ENCODE results near the gene NDUFB4.
"Not testable (repeated sequence)": the region's sequence is repeated elsewhere in the genome, so short reads cannot be mapped to it uniquely, and the experiment has no call there.

The NDUFB4 gene

GRCh38 chr3:120623727-120624093 lies 27.6 kb downstream of the NDUFB4 start:
- Mint-ChIP-seq H3K27ac (no peak overlapping the region), H3K4me3 (no peak overlapping the region), H3K9me3 (peaks cover 22% of the 10 kb centered on the region), H3K36me3 (ENCODE audit: low read depth) (peaks cover 4% of the 10 kb centered on the region), H3K4me1 (no peaks in the 10 kb centered on the region), H3K27me3 (ENCODE audit: low read depth, poor library complexity) (peaks cover under 1% of the 10 kb centered on the region)
- no peak for DNase-seq
- TF ChIP-seq, protein P1, sequence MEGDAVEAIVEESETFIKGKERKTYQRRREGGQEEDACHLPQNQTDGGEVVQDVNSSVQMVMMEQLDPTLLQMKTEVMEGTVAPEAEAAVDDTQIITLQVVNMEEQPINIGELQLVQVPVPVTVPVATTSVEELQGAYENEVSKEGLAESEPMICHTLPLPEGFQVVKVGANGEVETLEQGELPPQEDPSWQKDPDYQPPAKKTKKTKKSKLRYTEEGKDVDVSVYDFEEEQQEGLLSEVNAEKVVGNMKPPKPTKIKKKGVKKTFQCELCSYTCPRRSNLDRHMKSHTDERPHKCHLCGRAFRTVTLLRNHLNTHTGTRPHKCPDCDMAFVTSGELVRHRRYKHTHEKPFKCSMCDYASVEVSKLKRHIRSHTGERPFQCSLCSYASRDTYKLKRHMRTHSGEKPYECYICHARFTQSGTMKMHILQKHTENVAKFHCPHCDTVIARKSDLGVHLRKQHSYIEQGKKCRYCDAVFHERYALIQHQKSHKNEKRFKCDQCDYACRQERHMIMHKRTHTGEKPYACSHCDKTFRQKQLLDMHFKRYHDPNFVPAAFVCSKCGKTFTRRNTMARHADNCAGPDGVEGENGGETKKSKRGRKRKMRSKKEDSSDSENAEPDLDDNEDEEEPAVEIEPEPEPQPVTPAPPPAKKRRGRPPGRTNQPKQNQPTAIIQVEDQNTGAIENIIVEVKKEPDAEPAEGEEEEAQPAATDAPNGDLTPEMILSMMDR (IDR thresholded peaks at IDR 0.05) = no peak

GRCh38 chr3:120625159-120625586 lies 29.0 kb downstream of the NDUFB4 start:
- TF ChIP-seq, protein P1 (IDR thresholded peaks at IDR 0.05) = no peak
- Mint-ChIP-seq H3K4me1 (no peaks in the 10 kb centered on the region), H3K27me3 (ENCODE audit: low read depth, poor library complexity) (peaks cover 3% of the 10 kb centered on the region), H3K36me3 (ENCODE audit: low read depth) (peaks cover 4% of the 10 kb centered on the region), H3K27ac (no peak overlapping the region), H3K4me3 (no peak overlapping the region), H3K9me3 (peaks cover 28% of the 10 kb centered on the region)
- DNase-seq = no peak

GRCh38 chr3:120634539-120634938 lies 38.4 kb downstream of the NDUFB4 start:
- H3K4me1 Mint-ChIP-seq = peaks cover 5% of the 10 kb centered on the region
- H3K4me3 Mint-ChIP-seq = no peak overlapping the region

GRCh38 chr3:120636795-120637401 lies 40.8 kb downstream of the NDUFB4 start:
- peaks cover 3% of the 10 kb centered on the region for H3K27me3 Mint-ChIP-seq (ENCODE audit: low read depth, poor library complexity)
- H3K4me1 Mint-ChIP-seq = peaks cover 5% of the 10 kb centered on the region
- H3K9me3 Mint-ChIP-seq = no peaks in the 10 kb centered on the region
- TF ChIP-seq, protein P1 (IDR thresholded peaks at IDR 0.05) = no peak
- H3K4me3 Mint-ChIP-seq = no peak overlapping the region
- H3K27ac Mint-ChIP-seq = no peak overlapping the region
- DNase-seq = no peak
- no peaks in the 10 kb centered on the region for H3K36me3 Mint-ChIP-seq (ENCODE audit: low read depth)

More at GRCh38 chr3:120634539-120634938, 38.4 kb downstream of the NDUFB4 start:
- H3K9me3 Mint-ChIP-seq = peaks cover 13% of the 10 kb centered on the region
- TF ChIP-seq, protein P1 (IDR thresholded peaks at IDR 0.05) = no peak
- no peak for DNase-seq
- no peak overlapping the region for H3K27ac Mint-ChIP-seq
- H3K36me3 Mint-ChIP-seq (ENCODE audit: low read depth) = no peaks in the 10 kb centered on the region
- peaks cover 3% of the 10 kb centered on the region for H3K27me3 Mint-ChIP-seq (ENCODE audit: low read depth, poor library complexity)

DNA sequence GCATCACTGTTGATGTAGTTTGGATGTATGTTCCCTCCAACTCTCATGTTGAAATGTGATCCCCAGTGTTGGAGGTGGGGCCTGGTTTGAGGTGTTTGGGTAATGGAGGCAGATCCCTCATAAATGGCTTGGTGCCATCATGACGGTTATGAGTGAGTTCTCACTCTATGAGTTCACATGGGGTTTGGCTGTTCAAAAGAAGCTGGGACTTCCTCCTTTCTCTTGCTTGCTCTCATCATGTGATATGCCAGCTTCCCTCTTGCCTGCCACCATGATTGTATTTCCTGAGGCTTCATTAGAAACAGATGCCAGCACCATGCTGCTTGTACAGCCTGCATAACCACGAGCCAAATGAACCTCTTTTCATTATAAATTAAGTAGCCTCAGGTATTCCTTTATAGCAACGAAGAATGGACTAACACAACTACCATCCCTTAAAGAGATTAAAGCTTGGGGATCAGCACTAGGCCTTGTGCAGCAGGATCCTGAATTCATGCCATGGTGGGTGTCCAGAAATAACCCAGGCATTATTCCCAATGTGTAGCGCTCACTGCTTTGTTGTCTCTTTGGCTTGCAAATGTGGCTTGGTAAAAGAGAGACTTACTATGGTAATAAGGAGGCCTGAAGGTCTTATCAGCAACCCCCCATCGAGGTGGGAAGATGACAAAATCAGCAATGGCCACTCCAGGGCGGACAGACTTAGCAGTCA lies 41.9 kb downstream of the NDUFB4 start:
- Mint-ChIP-seq H3K4me3 (no peak overlapping the region), H3K27me3 (ENCODE audit: low read depth, poor library complexity) (peaks cover under 1% of the 10 kb centered on the region), H3K27ac (no peak overlapping the region), H3K9me3 (no peaks in the 10 kb centered on the region), H3K36me3 (ENCODE audit: low read depth) (no peaks in the 10 kb centered on the region), H3K4me1 (peaks cover 5% of the 10 kb centered on the region)
- TF ChIP-seq, protein P1 (IDR thresholded peaks at IDR 0.05) = no peak
- no peak for DNase-seq

GRCh38 chr3:120638820-120639219 lies 42.7 kb downstream of the NDUFB4 start:
- H3K27ac Mint-ChIP-seq; H3K4me1 Mint-ChIP-seq; DNase-seq; H3K27me3 Mint-ChIP-seq (ENCODE audit: low read depth, poor library complexity); H3K4me3 Mint-ChIP-seq; H3K9me3 Mint-ChIP-seq; H3K36me3 Mint-ChIP-seq (ENCODE audit: low read depth): not testable (repeated sequence)
